ACHN (cell line): ENCODE results near the gene IL37.
A peak's percentile ranks its signal among the peaks of the same experiment; 100 is the strongest.

ENCODE experiments used
- DNase-seq: peaks from one replicate; pipeline ENCODE4 v3.0.0-alpha.2; 2015
- in situ Hi-C: cut with HindIII; loops from 2 replicates; pipeline ENCODE4 v1.10.0; 2017; ENCODE audit warnings: low sequenced_read_pairs, low pct_ligation_motif_present, low pct_unique_long_range_greater_than_20kb

IL37 gene

GRCh38 chr2:112941753-112942653 lies 31.0 kb downstream of the IL37 start:
- peak; percentile 76 for DNase-seq
- in situ Hi-C loops: no loop called here

- in situ Hi-C loops: no loop called here
Measured at GRCh38 chr2:112942654-112943002, 31.7 kb downstream of the IL37 start.

DNA sequence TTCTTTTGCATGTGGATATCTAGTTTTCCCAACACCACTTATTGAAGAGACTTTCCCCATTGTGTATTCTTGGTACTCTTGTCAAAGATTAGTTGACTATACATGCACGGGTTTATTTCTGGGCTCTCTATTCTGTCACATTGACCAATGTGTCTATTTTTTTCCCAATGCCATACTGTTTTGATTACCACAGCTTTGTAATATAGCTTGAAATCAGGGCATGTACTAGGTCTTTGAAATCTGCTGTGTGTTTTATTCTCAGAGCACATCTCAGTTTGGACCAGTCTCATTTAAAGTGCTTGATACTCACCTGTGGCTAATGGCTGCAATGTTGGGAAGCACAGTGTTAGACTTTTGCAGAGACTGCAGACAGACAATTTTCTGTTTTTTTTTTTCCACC lies 34.0 kb downstream of the IL37 start:
- in situ Hi-C loops: no loop called here

More at GRCh38 chr2:112942654-112943002, 31.7 kb downstream of the IL37 start:
- no peak for DNase-seq

DNA sequence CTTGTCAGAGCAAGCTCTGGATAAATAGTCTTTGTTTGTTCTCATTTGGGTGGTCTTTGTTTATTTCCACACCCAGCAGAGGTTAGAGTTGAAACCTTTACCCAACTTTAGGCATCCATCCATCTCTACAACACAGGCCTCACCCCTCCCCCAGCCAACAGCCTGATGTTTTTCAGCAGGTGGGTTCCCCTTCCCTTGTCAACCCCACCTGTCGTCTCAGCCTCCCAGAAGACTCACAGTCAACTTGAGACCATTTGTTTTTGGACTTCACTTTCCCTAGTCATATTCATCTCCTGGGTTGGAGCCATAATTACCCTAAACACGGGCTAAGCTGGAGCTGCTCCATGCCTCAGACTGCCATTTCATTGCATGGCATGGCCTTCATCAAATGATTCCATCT lies 35.1 kb downstream of the IL37 start:
- in situ Hi-C loops: no loop called here
- no peak for DNase-seq

More for the DNA sequence above, 34.0 kb downstream of the IL37 start:
- no peak for DNase-seq

GRCh38 chr2:112947374-112947773 lies 36.4 kb downstream of the IL37 start:
- no peak for DNase-seq
- in situ Hi-C loops: no loop called here

DNA sequence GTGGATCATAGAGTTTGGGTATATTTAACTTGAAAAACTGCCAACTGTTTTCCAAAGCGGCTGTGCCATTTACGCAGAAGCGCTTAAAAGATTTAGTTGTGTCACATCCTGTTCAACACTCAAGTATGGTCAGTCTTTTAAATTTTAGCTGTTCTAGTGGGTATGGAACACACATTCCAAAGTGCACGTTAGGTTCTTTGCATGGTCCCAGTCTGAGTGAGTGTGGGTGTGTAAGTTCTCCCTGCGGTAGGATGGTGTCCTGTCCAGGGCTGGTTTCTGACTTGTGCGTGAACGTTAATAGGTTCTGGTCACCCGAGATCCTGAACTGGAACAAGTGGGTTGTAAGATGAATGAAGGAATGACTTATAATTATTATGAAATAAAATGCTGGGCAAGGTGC lies 38.5 kb downstream of the IL37 start:
- in situ Hi-C loops: no loop called here
- DNase-seq: no peak

GRCh38 chr2:112954364-112954763 lies 43.4 kb downstream of the IL37 start:
- in situ Hi-C loops: no loop called here
- DNase-seq: no peak

DNA sequence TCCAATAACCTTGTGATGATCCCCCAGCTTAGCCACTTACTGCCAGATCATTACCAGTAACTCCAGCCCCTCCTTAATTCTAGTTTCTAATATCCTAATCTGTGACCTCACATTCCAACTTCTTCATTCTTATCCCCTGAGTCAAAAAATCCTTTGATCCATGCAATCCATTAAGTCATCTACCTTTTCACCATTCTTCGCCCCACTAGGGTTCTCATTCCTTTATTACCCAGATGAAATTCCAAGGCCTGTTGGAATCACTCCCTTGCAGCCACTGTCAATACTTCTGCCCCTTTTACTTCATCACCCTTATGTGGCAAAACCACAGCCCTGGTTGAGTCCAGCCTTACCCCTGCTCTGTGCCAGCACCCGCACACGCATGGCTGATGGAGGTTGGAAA lies 46.5 kb downstream of the IL37 start:
- in situ Hi-C loops: no loop called here
- no peak for DNase-seq

DNA sequence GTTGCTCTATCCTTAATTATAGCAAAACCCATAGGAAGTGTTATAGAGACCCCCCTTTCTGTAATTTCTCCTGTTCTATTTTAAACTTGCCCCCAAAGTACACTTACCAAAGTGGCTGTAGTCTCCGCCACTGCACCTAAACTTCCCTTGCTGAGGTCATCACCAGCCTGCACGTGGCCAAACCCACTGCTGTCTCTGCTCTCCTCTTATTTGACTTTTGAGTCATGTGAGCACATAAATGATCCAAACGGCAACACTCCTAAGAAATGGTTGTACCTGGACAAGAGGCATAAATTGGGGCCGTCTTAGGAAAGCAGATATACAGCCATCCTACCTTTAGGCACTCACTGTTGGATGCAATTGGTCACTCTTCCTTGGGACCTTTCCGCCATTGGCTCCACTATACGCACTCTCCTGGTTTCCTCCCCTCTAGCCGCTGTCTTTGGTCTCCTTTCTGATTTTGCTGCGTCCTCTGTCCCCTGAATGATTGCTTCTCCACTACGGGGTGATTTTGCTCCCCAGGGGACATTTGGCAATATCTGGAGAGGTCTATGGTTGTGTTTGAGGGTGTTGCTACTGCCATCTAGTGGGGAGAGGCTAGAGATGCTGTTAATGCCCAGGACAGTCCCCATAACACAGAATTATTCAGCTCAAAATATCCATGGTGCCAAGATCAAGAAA lies 47.6 kb downstream of the IL37 start:
- in situ Hi-C loops: no loop called here
- DNase-seq: peak; percentile 58

DNA sequence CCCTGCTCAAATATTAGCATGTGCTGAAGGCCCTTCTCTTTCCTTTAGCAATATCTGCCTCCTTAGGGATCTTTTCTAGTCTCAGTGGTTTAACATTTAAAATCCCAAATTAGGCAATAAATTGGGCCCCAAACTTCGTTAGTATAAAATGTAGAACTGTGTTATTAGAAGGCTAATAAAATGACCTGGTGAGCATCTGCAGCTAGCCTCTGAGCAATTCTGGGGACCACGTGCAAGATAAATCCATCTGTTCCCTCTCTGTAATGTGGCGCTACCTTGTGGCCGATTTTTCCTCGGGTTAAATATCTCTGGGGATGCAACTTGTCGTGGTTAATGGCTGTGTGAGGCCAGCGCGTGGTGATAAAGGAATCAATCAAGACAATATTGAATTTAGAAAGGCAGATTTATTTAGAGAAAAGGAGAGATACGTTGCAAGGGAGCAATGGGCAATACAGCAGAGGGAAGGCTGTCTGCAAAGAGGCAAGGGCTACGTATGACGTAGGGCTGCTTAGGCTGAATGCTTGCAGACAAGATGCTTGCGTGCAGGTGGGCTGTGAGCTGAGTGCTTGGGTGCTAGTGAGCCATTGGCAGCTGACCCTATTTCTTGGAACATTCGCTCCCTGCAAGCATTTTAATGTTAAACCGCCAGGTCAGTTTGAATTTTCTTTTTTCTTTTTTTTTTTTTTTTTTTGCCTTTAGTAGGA lies 48.3 kb downstream of the IL37 start:
- in situ Hi-C loops: no loop called here
- peak; percentile 24 for DNase-seq

DNA sequence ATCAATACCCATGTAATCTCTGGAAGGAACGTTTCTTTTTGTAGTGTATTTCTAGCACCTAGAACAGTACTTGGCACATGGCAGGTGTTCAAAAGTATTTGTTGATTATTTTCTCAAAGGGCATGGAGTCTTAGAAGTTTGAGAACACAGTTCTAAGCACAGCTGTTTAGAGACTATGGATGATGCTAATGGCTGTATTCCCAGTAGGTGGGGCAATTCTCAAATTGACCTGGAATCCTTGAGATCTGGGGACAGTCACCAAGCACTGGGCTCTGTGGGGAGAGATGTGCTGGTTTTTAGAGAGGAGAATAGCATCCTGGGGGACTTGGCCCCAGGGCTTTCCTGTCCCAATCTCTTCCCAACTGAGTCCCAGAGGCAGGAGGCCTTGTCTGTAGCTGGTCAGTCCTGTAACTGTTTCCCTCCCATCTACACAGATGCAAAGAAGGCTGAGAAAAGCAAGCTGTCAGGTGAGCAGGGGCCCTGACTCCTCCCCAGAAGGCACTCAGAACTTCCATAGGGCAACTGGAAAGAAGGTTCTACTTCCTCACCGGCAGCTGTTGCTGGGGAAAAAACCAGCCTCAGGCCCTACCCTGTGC lies 49.4 kb downstream of the IL37 start:
- in situ Hi-C loops: no loop called here
- no peak for DNase-seq

DNA sequence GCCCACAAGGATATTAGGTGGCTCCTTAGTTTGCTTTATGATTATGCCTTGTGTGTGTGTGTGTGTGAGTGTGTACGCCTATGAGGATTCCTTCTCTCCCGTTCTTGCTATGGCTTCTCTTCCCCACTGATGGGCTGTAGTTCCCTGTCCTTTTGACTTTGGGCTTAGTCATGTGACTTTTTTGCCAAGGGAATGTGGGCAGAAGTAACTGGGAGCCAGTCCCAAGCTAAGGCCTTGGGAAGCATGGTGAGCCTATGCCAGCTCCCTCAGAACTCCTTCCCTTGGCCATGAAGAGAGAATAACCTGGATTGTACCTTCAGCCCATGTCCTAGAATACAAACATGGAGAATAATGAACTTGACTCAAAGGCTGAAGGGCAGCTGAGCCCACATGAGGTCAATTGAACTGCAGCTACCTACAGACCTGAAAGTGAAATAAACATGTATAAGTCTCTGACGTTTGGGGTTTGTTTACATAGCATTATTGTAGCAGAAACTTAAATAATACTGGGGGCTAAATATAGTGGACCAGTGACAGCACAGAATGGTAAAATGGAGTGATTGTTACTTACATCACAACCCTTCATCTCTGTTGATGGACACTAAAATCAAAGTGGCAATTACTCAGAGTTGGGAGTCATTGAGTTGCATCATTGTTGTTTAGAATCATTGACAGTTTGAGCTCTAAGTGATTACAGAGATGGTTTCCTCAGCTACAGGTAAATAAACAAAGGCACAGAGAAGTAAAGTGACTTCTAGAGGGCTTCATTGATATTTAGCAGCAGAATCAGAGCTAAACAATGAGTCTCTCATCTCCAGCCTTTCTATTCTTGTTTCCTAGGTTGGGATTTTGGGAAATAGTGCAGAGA lies 51.6 kb downstream of the IL37 start:
- in situ Hi-C loops: no loop called here

GRCh38 chr2:112967023-112967422 lies 56.1 kb downstream of the IL37 start:
- in situ Hi-C loops: no loop called here
- no peak for DNase-seq

More for the DNA sequence above, 51.6 kb downstream of the IL37 start:
- DNase-seq: no peak
